HG02885 (cell line): ENCODE measurements around the gene CDH12.
A peak's percentile ranks its signal among the peaks of the same experiment; 100 is the strongest.

Experiments used
- ATAC-seq: cut with Tn5 transposase; IDR thresholded peaks from one replicate; pipeline ENCODE4 v1.9.1; 2021; ENCODE audit warnings: mild to moderate bottlenecking; ENCODE audit not compliant: unreplicated experiment, poor library complexity

CDH12 gene

GRCh38 chr5:21807953-21808352 lies 1045.2 kb downstream of the CDH12 start:
- ATAC-seq: peak; percentile 34

- ATAC-seq: no peak
These were observed 1046.2 kb downstream of the CDH12 start for GRCh38 chr5:21806943-21807342.

GRCh38 chr5:21806271-21806670 lies 1046.9 kb downstream of the CDH12 start:
- ATAC-seq: no peak

GRCh38 chr5:21802869-21803490 lies 1050.2 kb downstream of the CDH12 start:
- ATAC-seq: peak; percentile 36

GRCh38 chr5:21802100-21802499 lies 1051.0 kb downstream of the CDH12 start:
- ATAC-seq: no peak

- no peak for ATAC-seq
These were observed 1060.4 kb downstream of the CDH12 start for GRCh38 chr5:21792748-21793147.

- no peak for ATAC-seq
These were observed 1061.8 kb downstream of the CDH12 start for GRCh38 chr5:21791304-21791703.

- ATAC-seq: no peak
These were observed 1068.7 kb downstream of the CDH12 start for GRCh38 chr5:21784487-21784886.

- ATAC-seq: no peak
These were observed 1070.0 kb downstream of the CDH12 start for GRCh38 chr5:21783074-21783679.

GRCh38 chr5:21776466-21776865 lies 1076.7 kb downstream of the CDH12 start:
- ATAC-seq: no peak

- no peak for ATAC-seq
These were observed 1078.3 kb downstream of the CDH12 start for GRCh38 chr5:21774801-21775200.

GRCh38 chr5:21774281-21774680 lies 1078.9 kb downstream of the CDH12 start:
- ATAC-seq: no peak

- ATAC-seq: no peak
These were observed 1079.7 kb downstream of the CDH12 start for GRCh38 chr5:21773456-21773855.

GRCh38 chr5:21765406-21765805 lies 1087.7 kb downstream of the CDH12 start:
- ATAC-seq: no peak

- ATAC-seq: no peak
These were observed 1114.0 kb downstream of the CDH12 start for GRCh38 chr5:21739096-21739495.

- ATAC-seq: no peak
These were observed 1129.6 kb downstream of the CDH12 start for GRCh38 chr5:21723500-21723899.

- ATAC-seq: no peak
These were observed 1141.0 kb downstream of the CDH12 start for GRCh38 chr5:21711866-21712758.

- ATAC-seq: no peak
These were observed 1143.4 kb downstream of the CDH12 start for GRCh38 chr5:21709770-21710169.

- ATAC-seq: no peak
These were observed 1148.0 kb downstream of the CDH12 start for GRCh38 chr5:21704974-21705668.

- no peak for ATAC-seq
These were observed 1151.8 kb downstream of the CDH12 start for GRCh38 chr5:21701317-21701716.
